ENCODE data around the gene CSF1R. TPM values are rescaled to one million over a fixed set of nuclear protein-coding genes. Genes with fewer than 3 reads are reported as not detected.

CSF1R gene
- total RNA-seq, 1 donor from 2014 or later = 0.65 TPM

GRCh38 chr5:150070821-150071220 lies 15.5 kb downstream of the CSF1R start:
- no peaks in the 10 kb centered on the region for H3K27me3 Mint-ChIP-seq (ENCODE audit: low read depth)
- peaks cover 3% of the 10 kb centered on the region for H3K36me3 Mint-ChIP-seq (ENCODE audit: low read depth)
- TF ChIP-seq CTCF (IDR thresholded peaks at IDR 0.05) = no peak
- peaks cover 4% of the 10 kb centered on the region for H3K9me3 Mint-ChIP-seq (ENCODE audit: low read depth)
- no peak for DNase-seq (ENCODE audit: low spot score)
- no peak overlapping the region for H3K27ac Mint-ChIP-seq (ENCODE audit: unreplicated experiment)
- H3K4me3 Mint-ChIP-seq (ENCODE audit: unreplicated experiment) = no peak overlapping the region
- peaks cover 23% of the 10 kb centered on the region for H3K4me1 Mint-ChIP-seq (ENCODE audit: low read depth)

GRCh38 chr5:150069672-150070627 lies 16.4 kb downstream of the CSF1R start:
- Mint-ChIP-seq H3K4me3 (ENCODE audit: unreplicated experiment) (no peak overlapping the region), H3K27me3 (ENCODE audit: low read depth) (no peaks in the 10 kb centered on the region), H3K9me3 (ENCODE audit: low read depth) (peaks cover 4% of the 10 kb centered on the region), H3K27ac (ENCODE audit: unreplicated experiment) (no peak overlapping the region), H3K36me3 (ENCODE audit: low read depth) (peaks cover 3% of the 10 kb centered on the region), H3K4me1 (ENCODE audit: low read depth) (peaks cover 31% of the 10 kb centered on the region)
- TF ChIP-seq CTCF (IDR thresholded peaks at IDR 0.05) = no peak
- DNase-seq (ENCODE audit: low spot score) = peak; percentile 84

- TF ChIP-seq CTCF (IDR thresholded peaks at IDR 0.05) = no peak
- H3K27ac Mint-ChIP-seq (ENCODE audit: unreplicated experiment) = no peak overlapping the region
- DNase-seq (ENCODE audit: low spot score) = no peak
- H3K4me1 Mint-ChIP-seq (ENCODE audit: low read depth) = peaks cover 40% of the 10 kb centered on the region
- no peak overlapping the region for H3K4me3 Mint-ChIP-seq (ENCODE audit: unreplicated experiment)
- peaks cover 4% of the 10 kb centered on the region for H3K9me3 Mint-ChIP-seq (ENCODE audit: low read depth)
- H3K27me3 Mint-ChIP-seq (ENCODE audit: low read depth) = no peaks in the 10 kb centered on the region
- peaks cover 3% of the 10 kb centered on the region for H3K36me3 Mint-ChIP-seq (ENCODE audit: low read depth)
These were observed 17.3 kb downstream of the CSF1R start for GRCh38 chr5:150068961-150069645.

GRCh38 chr5:150068472-150068871 lies 17.9 kb downstream of the CSF1R start:
- Mint-ChIP-seq H3K4me1 (ENCODE audit: low read depth) (peaks cover 42% of the 10 kb centered on the region), H3K27ac (ENCODE audit: unreplicated experiment) (no peak overlapping the region), H3K9me3 (ENCODE audit: low read depth) (peaks cover 4% of the 10 kb centered on the region), H3K36me3 (ENCODE audit: low read depth) (peaks cover 3% of the 10 kb centered on the region), H3K4me3 (ENCODE audit: unreplicated experiment) (no peak overlapping the region), H3K27me3 (ENCODE audit: low read depth) (no peaks in the 10 kb centered on the region)
- DNase-seq (ENCODE audit: low spot score) = no peak
- TF ChIP-seq CTCF (IDR thresholded peaks at IDR 0.05) = no peak

- Mint-ChIP-seq H3K36me3 (ENCODE audit: low read depth) (peaks cover 3% of the 10 kb centered on the region), H3K27me3 (ENCODE audit: low read depth) (no peaks in the 10 kb centered on the region), H3K4me3 (ENCODE audit: unreplicated experiment) (no peak overlapping the region), H3K27ac (ENCODE audit: unreplicated experiment) (no peak overlapping the region), H3K9me3 (ENCODE audit: low read depth) (peaks cover 4% of the 10 kb centered on the region), H3K4me1 (ENCODE audit: low read depth) (peaks cover 42% of the 10 kb centered on the region)
- no peak for DNase-seq (ENCODE audit: low spot score)
- TF ChIP-seq CTCF (IDR thresholded peaks at IDR 0.05) = no peak
These were observed 18.3 kb downstream of the CSF1R start for GRCh38 chr5:150068071-150068470.
